Tibial nerve (tissue), 4 donors: ENCODE results near the gene ALS2.

Source experiments
- EP300 ChIP-seq, 2 donors: sonication (generic); formaldehyde crosslinking; IDR thresholded peaks; one replicate each; pipeline ENCODE4 v1.6.1; 2017; ENCODE audit warnings: antibody characterized with exemption in 2 of 2, mild to moderate bottlenecking in 1 of 2
- TF ChIP-seq, protein P1 (sequence below), 5 experiments: fragments of 200-600 bp in 3 of 5; fragments of 450-650 bp in 2 of 5; sonication (generic) in 3 of 5; IDR thresholded peaks; one replicate each; pipeline ENCODE4 v1.5.1; 2016 to 2019; ENCODE audit warnings: antibody characterized with exemption in 5 of 5, mild to moderate bottlenecking in 3 of 5, moderate library complexity in 2 of 5

DNA sequence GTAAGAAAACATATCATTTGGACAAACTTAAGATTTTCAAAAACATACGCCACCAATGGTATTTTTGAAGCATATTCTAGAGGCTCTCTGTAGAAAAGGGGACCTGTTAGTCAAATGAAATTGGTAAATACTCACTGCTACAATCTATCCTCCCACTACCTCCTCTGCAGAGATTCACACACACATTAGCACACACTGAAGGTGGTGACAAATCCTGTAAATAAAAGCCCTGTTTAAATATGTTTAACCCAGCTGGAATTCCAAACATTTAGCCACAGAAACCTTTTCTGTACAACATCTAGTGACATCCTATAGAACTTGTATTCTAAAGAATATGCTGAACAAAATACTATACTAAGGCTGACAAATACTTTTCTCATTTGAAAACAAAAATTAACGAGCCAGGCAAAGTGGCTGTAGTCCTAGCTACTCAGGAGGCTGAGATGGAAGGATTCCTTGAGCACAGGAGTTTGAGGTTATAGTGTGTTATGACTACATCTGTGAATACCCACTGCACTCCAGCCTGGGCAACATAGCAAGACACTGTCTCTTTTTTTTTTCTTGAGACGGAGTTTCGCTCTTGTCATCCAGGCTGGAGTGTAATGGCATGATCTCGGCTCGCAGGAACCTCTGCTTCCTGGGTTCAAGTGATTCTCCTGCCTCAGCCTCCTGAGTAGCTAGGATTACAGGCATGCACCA is 25.9 kb downstream of the ALS2 start:
- TF ChIP-seq, protein P1, sequence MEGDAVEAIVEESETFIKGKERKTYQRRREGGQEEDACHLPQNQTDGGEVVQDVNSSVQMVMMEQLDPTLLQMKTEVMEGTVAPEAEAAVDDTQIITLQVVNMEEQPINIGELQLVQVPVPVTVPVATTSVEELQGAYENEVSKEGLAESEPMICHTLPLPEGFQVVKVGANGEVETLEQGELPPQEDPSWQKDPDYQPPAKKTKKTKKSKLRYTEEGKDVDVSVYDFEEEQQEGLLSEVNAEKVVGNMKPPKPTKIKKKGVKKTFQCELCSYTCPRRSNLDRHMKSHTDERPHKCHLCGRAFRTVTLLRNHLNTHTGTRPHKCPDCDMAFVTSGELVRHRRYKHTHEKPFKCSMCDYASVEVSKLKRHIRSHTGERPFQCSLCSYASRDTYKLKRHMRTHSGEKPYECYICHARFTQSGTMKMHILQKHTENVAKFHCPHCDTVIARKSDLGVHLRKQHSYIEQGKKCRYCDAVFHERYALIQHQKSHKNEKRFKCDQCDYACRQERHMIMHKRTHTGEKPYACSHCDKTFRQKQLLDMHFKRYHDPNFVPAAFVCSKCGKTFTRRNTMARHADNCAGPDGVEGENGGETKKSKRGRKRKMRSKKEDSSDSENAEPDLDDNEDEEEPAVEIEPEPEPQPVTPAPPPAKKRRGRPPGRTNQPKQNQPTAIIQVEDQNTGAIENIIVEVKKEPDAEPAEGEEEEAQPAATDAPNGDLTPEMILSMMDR (IDR thresholded peaks at IDR 0.05): no peak
- TF ChIP-seq EP300 (IDR thresholded peaks at IDR 0.05): no peak
